HG02759 (cell line): Measurements from ENCODE around the gene TRPV5.

ENCODE experiments used
- ATAC-seq: cut with Tn5 transposase; IDR thresholded peaks from one replicate; pipeline ENCODE4 v1.9.1; 2021; ENCODE audit warnings: mild to moderate bottlenecking, moderate library complexity; ENCODE audit not compliant: unreplicated experiment

Gene TRPV5

GRCh38 chr7:142872106-142872675 is 61.4 kb downstream of the TRPV5 start:
- ATAC-seq: no peak

- no peak for ATAC-seq
These were observed 62.1 kb downstream of the TRPV5 start for GRCh38 chr7:142871260-142872105.

- ATAC-seq: no peak
These were observed 62.8 kb downstream of the TRPV5 start for GRCh38 chr7:142870566-142871259.

- no peak for ATAC-seq
These were observed 63.4 kb downstream of the TRPV5 start for GRCh38 chr7:142870147-142870559.

- no peak for ATAC-seq
These were observed 64.1 kb downstream of the TRPV5 start for GRCh38 chr7:142869434-142869833.

- no peak for ATAC-seq
These were observed 64.5 kb downstream of the TRPV5 start for GRCh38 chr7:142868986-142869415.

GRCh38 chr7:142868188-142868985 is 65.2 kb downstream of the TRPV5 start:
- no peak for ATAC-seq

- ATAC-seq: no peak
These were observed 66.0 kb downstream of the TRPV5 start for GRCh38 chr7:142867398-142868187.

- ATAC-seq: no peak
These were observed 66.5 kb downstream of the TRPV5 start for GRCh38 chr7:142867097-142867378.

GRCh38 chr7:142866361-142867096 is 67.0 kb downstream of the TRPV5 start:
- ATAC-seq: no peak

- ATAC-seq: no peak
These were observed 67.8 kb downstream of the TRPV5 start for GRCh38 chr7:142865766-142866165.

GRCh38 chr7:142864980-142865747 is 68.4 kb downstream of the TRPV5 start:
- no peak for ATAC-seq

- ATAC-seq: no peak
These were observed 69.5 kb downstream of the TRPV5 start for GRCh38 chr7:142863891-142864685.

GRCh38 chr7:142862786-142863400 is 70.7 kb downstream of the TRPV5 start:
- no peak for ATAC-seq

- ATAC-seq: no peak
These were observed 71.2 kb downstream of the TRPV5 start for GRCh38 chr7:142862351-142862750.

- ATAC-seq: no peak
These were observed 72.6 kb downstream of the TRPV5 start for GRCh38 chr7:142860968-142861367.

- ATAC-seq: no peak
These were observed 73.7 kb downstream of the TRPV5 start for GRCh38 chr7:142859829-142860228.

GRCh38 chr7:142859411-142859810 is 74.1 kb downstream of the TRPV5 start:
- ATAC-seq: no peak
